Measurements from ENCODE around the gene FBXO38. TPM values are rescaled to one million over a fixed set of nuclear protein-coding genes. Genes with fewer than 3 reads are reported as not detected.

FBXO38 gene
- polyA plus RNA-seq, 1 experiment, result 40.9 TPM

DNA sequence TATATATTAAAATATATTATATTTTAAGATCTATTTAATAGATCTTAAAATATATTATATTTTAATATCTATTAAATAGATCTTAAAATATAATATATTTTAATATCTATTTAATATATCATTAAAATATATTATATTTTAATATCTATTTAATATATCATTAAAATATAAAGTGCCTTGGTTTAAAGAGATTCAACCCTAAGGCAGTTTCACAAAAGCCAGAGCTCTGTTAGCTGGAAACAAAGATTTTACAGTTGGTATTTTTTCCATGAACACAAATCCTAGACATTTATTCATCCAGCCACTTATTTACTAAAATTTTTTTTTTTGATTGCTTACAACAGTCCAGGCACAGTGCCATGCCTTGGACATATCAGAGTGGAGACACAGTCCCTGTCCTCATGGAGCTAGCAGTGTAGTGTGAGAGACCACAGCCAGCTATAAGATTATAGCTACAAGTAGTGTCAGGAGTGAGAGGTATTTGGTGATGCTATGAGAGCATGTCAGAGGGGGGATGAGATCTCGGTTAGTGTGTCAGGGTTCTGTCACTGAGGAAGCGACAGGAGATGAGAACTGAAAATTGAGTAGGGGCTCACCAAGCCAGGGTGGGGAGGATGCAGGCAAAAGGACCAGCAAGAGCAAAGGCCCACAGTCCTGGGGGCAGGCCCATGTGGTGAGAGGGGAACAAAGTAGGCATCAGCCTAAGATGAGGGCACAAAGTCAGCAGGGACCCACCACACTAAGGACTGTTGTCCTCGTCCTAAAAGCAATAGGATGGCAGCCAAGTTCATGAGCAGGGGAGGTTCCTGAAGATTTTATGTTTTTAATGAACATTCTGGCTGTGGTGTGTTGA lies 74.5 kb downstream of the FBXO38 start:
- peaks cover 3% of the 10 kb centered on the region for H3K27me3 ChIP-seq (ENCODE audit: control insufficient read depth, insufficient read depth, low read length)
- H3K27ac ChIP-seq (ENCODE audit: low read depth, low read length), result no peak overlapping the region
- H3K4me3 ChIP-seq (ENCODE audit: low read depth, low read length), result no peak overlapping the region
- ChIA-PET POLR2A (no interaction called here), CTCF (interaction anchor here (0.6 to 1.8 kb wide), 5 partner anchors 14 to 276 kb away, joined by 3 to 4 read pairs (median 4); no protein-coding TSS in a partner anchor)
- H3K9me3 ChIP-seq (ENCODE audit: control insufficient read depth, insufficient read depth, low read length), result no peaks in the 10 kb centered on the region
- TF ChIP-seq, protein P1, sequence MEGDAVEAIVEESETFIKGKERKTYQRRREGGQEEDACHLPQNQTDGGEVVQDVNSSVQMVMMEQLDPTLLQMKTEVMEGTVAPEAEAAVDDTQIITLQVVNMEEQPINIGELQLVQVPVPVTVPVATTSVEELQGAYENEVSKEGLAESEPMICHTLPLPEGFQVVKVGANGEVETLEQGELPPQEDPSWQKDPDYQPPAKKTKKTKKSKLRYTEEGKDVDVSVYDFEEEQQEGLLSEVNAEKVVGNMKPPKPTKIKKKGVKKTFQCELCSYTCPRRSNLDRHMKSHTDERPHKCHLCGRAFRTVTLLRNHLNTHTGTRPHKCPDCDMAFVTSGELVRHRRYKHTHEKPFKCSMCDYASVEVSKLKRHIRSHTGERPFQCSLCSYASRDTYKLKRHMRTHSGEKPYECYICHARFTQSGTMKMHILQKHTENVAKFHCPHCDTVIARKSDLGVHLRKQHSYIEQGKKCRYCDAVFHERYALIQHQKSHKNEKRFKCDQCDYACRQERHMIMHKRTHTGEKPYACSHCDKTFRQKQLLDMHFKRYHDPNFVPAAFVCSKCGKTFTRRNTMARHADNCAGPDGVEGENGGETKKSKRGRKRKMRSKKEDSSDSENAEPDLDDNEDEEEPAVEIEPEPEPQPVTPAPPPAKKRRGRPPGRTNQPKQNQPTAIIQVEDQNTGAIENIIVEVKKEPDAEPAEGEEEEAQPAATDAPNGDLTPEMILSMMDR (IDR thresholded peaks at IDR 0.05; ENCODE audit: low read depth, low read length), result no peak
- no peak for DNase-seq (ENCODE audit: low read depth, low spot score)

DNA sequence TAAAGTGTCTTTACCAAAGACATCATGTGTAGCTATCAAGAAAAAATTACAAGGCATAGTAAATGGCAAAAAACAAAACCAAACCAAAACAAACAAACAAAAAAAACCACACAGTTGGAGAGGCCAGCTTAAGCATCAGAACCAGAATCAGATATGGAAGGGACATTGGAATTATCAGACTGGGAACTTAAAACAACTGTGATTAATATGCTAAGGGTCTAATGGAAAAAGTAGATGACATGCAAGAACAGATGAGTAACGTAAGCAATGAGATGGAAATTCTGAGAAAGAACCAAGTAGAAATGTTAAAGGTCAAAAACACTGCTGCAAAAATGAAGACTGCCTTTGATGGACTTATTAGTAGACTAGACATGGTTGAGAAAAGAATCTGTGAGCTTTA lies 75.9 kb downstream of the FBXO38 start:
- TF ChIP-seq, protein P1 (IDR thresholded peaks at IDR 0.05; ENCODE audit: low read depth, low read length), result no peak
- no peaks in the 10 kb centered on the region for H3K27me3 ChIP-seq (ENCODE audit: control insufficient read depth, insufficient read depth, low read length)
- POLR2A ChIA-PET, result no interaction called here
- no peaks in the 10 kb centered on the region for H3K9me3 ChIP-seq (ENCODE audit: control insufficient read depth, insufficient read depth, low read length)
- H3K27ac ChIP-seq (ENCODE audit: low read depth, low read length), result no peak overlapping the region
- no peak overlapping the region for H3K4me3 ChIP-seq (ENCODE audit: low read depth, low read length)
- CTCF ChIA-PET, result interaction anchor here (0.7 to 2.9 kb wide), 2 partner anchors 20 to 271 kb away, joined by 3 to 8 read pairs; no protein-coding TSS in a partner anchor
- no peak for DNase-seq (ENCODE audit: low read depth, low spot score)

DNA sequence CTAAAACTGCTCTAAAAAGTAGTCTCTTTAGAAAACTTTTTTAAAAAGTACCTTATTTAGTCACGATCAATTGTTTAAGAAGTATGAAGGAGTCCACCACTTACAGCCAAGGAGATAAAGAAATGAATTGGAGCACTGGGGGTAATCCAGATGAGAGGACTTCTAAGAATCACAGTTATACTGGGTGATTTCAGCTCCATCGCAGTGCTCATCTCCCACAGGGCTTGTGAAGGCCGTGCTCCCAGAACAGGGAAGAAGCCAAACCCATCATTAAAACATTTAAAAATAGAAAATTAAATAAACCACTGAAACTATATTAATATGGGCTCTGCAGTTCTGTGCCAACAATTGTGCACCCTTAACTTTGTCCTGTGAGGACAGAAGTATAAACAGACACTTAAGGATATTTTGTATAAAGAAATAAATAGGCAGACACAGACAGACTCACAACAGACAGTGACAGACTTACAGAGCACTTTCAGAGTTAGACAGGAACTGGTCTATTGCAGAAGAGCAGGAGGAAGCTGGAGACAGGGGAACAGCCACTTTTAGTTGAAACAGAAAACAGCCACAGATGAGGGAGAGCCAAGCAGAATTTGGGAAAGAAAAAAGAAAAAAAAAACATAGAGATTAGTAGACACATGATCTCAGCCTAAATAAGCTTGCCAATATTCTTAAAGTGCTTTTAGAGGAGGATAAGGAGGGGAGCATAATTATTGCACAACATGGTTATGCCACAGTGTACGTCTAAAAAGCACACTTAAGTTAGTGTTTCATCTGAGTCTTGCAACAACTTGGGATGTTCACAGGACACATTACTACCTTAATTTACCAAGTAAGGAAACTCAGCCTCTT lies 81.8 kb downstream of the FBXO38 start:
- POLR2A ChIA-PET, result no interaction called here
- DNase-seq (ENCODE audit: low read depth, low spot score), result no peak
- H3K27me3 ChIP-seq (ENCODE audit: control insufficient read depth, insufficient read depth, low read length), result no peaks in the 10 kb centered on the region

DNA sequence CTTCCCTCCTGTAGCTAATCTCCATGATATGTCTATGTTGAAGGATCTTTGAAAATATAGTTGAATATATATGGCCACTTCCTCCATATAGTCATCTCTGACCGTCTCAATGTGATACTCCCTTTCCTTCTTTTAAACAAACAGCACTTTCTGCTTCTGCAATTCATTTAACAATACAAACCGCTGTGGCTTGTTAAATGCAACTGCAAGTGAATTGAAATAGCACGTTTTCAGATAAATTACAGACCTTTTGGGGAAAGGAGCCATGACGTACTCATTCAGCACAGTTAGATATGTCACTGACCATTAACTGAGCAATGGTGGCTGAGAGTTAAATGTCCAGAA lies 82.5 kb downstream of the FBXO38 start:
- ChIA-PET CTCF (interaction anchor here (1.0 to 1.6 kb wide), 3 partner anchors 16 to 569 kb away, joined by 3 to 7 read pairs (median 3); no protein-coding TSS in a partner anchor), POLR2A (no interaction called here)
- TF ChIP-seq, protein P1 (IDR thresholded peaks at IDR 0.05; ENCODE audit: low read depth, low read length), result no peak
- DNase-seq (ENCODE audit: low read depth, low spot score), result no peak
- Histone ChIP-seq H3K4me3 (ENCODE audit: low read depth, low read length) (no peak overlapping the region), H3K27me3 (ENCODE audit: control insufficient read depth, insufficient read depth, low read length) (no peaks in the 10 kb centered on the region), H3K9me3 (ENCODE audit: control insufficient read depth, insufficient read depth, low read length) (no peaks in the 10 kb centered on the region), H3K27ac (ENCODE audit: low read depth, low read length) (no peak overlapping the region)

More for the DNA sequence above, 81.8 kb downstream of the FBXO38 start:
- H3K27ac ChIP-seq (ENCODE audit: low read depth, low read length), result no peak overlapping the region
- CTCF ChIA-PET, result interaction anchor here (0.6 to 1.6 kb wide), 4 partner anchors 17 to 265 kb away, joined by 3 to 11 read pairs (median 5); no protein-coding TSS in a partner anchor
- TF ChIP-seq, protein P1 (IDR thresholded peaks at IDR 0.05; ENCODE audit: low read depth, low read length), result no peak
- no peak overlapping the region for H3K4me3 ChIP-seq (ENCODE audit: low read depth, low read length)
- H3K9me3 ChIP-seq (ENCODE audit: control insufficient read depth, insufficient read depth, low read length), result no peaks in the 10 kb centered on the region

All from AG04450 (cell line).